Measurements from ENCODE around the gene ZWILCH. TPM values are rescaled to one million over a fixed set of nuclear protein-coding genes. Genes with fewer than 3 reads are reported as not detected.

ZWILCH gene
- total RNA-seq, 1 donor from 2014 or later: 15.5 TPM

DNA sequence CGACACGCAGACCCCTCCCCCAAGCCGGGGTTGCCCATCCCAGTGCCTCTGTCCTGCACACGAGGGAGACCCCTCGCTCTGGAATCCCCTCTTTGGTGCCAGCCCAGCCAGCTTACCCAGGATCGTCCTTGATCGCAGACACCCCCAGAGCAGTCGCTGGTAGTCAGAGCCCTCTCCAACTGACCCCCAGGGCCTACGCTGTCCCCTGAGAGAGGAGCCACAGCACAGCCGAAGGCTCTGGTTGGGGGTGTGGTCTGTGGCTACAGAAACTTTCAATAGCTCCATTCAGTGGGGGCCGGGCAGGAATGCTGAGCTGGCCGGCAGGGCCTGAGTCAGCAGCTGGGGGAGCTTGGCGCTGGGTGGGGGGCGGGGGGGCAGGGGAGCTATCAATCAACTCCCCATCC, 60.6 kb downstream of the ZWILCH start, which contains the start of gene LCTL:
TSS of gene LCTL (minus strand) at position 258 of the 404 bp plus-strand sequence. CDS start 633 bp downstream, outside the sequence.
- Histone ChIP-seq H3K27me3 (ENCODE audit: insufficient read depth, low read length) (no peaks in the 10 kb centered on the region), H2AFZ (ENCODE audit: low read depth, low read length) (peak within 1 kb of the TSS; percentile 85), H3K4me2 (ENCODE audit: low read length) (peak within 1 kb of the TSS; percentile 94), H3K36me3 (ENCODE audit: insufficient read depth, low read length) (no peaks in the 10 kb centered on the region), H3K9me3 (ENCODE audit: insufficient read depth, low read depth, low read length) (no peaks in the 10 kb centered on the region), H3K79me2 (ENCODE audit: insufficient read depth, low read length) (no peaks in the 10 kb centered on the region), H3K4me3 (ENCODE audit: insufficient read depth, low read depth, low read length) (peak within 1 kb of the TSS; percentile 53), H4K20me1 (ENCODE audit: insufficient read depth, low read length) (no peaks in the 10 kb centered on the region), H3K9ac (ENCODE audit: low read length) (peak within 1 kb of the TSS; percentile 77), H3K4me1 (ENCODE audit: insufficient read depth, low read length) (peaks cover 22% of the 10 kb centered on the region), H3K27ac (ENCODE audit: low read depth, low read length) (peak within 1 kb of the TSS; percentile 60)
- Mint-ChIP-seq H3K4me1 (ENCODE audit: low read depth, unreplicated experiment) (peaks cover 23% of the 10 kb centered on the region), H3K4me3 (ENCODE audit: unreplicated experiment) (peak within 1 kb of the TSS; percentile 80), H3K27ac (ENCODE audit: unreplicated experiment) (peak within 1 kb of the TSS; percentile 94), H3K36me3 (ENCODE audit: low read depth, unreplicated experiment) (peaks cover 11% of the 10 kb centered on the region), H3K9me3 (ENCODE audit: unreplicated experiment) (peaks cover 4% of the 10 kb centered on the region), H3K27me3 (ENCODE audit: low read depth, unreplicated experiment) (no peaks in the 10 kb centered on the region)
- peak; percentile 74 for DNase-seq (ENCODE audit: low read depth)
- FAIRE-seq: no peak
- TF ChIP-seq EZH2 (IDR thresholded peaks at IDR 0.05; ENCODE audit: insufficient read depth, low read length): no peak
- TF ChIP-seq, protein P1, sequence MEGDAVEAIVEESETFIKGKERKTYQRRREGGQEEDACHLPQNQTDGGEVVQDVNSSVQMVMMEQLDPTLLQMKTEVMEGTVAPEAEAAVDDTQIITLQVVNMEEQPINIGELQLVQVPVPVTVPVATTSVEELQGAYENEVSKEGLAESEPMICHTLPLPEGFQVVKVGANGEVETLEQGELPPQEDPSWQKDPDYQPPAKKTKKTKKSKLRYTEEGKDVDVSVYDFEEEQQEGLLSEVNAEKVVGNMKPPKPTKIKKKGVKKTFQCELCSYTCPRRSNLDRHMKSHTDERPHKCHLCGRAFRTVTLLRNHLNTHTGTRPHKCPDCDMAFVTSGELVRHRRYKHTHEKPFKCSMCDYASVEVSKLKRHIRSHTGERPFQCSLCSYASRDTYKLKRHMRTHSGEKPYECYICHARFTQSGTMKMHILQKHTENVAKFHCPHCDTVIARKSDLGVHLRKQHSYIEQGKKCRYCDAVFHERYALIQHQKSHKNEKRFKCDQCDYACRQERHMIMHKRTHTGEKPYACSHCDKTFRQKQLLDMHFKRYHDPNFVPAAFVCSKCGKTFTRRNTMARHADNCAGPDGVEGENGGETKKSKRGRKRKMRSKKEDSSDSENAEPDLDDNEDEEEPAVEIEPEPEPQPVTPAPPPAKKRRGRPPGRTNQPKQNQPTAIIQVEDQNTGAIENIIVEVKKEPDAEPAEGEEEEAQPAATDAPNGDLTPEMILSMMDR (IDR thresholded peaks at IDR 0.05; ENCODE audit: insufficient read depth, low read depth, low read length): no peak

DNA sequence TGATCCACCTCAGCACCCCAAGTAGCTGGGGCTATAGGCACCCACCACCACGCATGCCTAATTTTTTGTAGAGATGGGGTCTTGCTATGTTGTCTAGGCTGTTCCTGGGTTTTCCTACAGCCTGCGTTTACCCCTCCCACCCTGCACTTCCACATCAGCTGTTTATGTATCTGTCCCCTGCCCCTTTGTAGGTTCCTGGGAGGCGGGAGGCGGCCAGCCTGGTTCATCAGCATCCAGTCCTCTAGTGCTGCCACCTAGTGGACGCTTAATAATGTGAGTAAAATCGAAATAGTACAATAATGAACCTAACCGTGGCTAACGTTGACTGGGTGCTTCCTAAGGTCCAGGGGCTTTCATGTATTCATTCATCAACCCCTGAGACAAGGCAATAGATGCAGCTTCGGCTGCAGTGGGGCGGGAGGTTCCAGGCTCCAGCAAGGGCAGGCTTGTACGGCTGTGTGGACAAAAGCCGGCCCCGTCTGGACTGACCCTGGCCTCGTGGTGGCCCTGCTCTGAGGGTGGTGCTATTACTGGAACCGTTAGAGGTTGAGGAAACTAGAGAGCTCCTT, 61.9 kb downstream of the ZWILCH start:
- Histone ChIP-seq H3K27ac (ENCODE audit: low read depth, low read length) (no peak overlapping the region), H3K4me1 (ENCODE audit: insufficient read depth, low read length) (peaks cover 22% of the 10 kb centered on the region), H3K36me3 (ENCODE audit: insufficient read depth, low read length) (no peaks in the 10 kb centered on the region), H3K79me2 (ENCODE audit: insufficient read depth, low read length) (no peaks in the 10 kb centered on the region), H3K27me3 (ENCODE audit: insufficient read depth, low read length) (no peaks in the 10 kb centered on the region), H3K4me2 (ENCODE audit: low read length) (peak overlapping the region; percentile 57), H4K20me1 (ENCODE audit: insufficient read depth, low read length) (no peaks in the 10 kb centered on the region), H3K4me3 (ENCODE audit: insufficient read depth, low read depth, low read length) (no peak overlapping the region), H3K9ac (ENCODE audit: low read length) (no peak overlapping the region), H2AFZ (ENCODE audit: low read depth, low read length) (peak overlapping the region; percentile 85), H3K9me3 (ENCODE audit: insufficient read depth, low read depth, low read length) (no peaks in the 10 kb centered on the region)
- peak; percentile 50 for DNase-seq (ENCODE audit: low read depth)
- FAIRE-seq: peak; percentile 65
- peaks cover 4% of the 10 kb centered on the region for H3K9me3 Mint-ChIP-seq (ENCODE audit: unreplicated experiment)
- H3K4me1 Mint-ChIP-seq (ENCODE audit: low read depth, unreplicated experiment): peaks cover 23% of the 10 kb centered on the region
- H3K27me3 Mint-ChIP-seq (ENCODE audit: low read depth, unreplicated experiment): no peaks in the 10 kb centered on the region
- H3K27ac Mint-ChIP-seq (ENCODE audit: unreplicated experiment): no peak overlapping the region
- TF ChIP-seq, protein P1 (IDR thresholded peaks at IDR 0.05; ENCODE audit: insufficient read depth, low read depth, low read length): peak; percentile 59
- no peak for TF ChIP-seq EZH2 (IDR thresholded peaks at IDR 0.05; ENCODE audit: insufficient read depth, low read length)
- peaks cover 6% of the 10 kb centered on the region for H3K36me3 Mint-ChIP-seq (ENCODE audit: low read depth, unreplicated experiment)
- peak overlapping the region; percentile 64 for H3K4me3 Mint-ChIP-seq (ENCODE audit: unreplicated experiment)

DNA sequence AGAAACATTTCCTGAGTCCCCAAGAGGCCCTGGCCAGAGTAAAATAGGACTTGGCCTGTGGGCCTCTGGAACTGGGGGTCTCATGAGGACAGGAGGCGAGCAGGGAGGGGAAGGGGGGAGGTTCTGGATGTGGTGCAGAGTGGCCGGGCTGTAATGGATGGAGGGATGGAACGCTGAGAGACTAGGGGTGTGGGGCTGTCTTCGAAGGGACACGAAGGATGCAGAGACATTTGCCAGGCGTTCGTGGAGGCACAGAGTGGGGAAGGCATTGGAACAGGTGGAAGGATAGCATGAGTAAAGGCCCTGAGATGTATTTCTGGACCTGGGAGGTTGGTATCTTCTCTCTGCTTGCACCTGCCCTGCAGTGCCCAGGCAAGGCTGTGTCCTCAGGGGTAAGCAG, 62.8 kb downstream of the ZWILCH start:
- FAIRE-seq (no peak), DNase-seq (ENCODE audit: low read depth) (no peak)
- H3K4me1 Mint-ChIP-seq (ENCODE audit: low read depth, unreplicated experiment): peaks cover 23% of the 10 kb centered on the region
- Histone ChIP-seq H3K4me1 (ENCODE audit: insufficient read depth, low read length) (peaks cover 22% of the 10 kb centered on the region), H4K20me1 (ENCODE audit: insufficient read depth, low read length) (no peaks in the 10 kb centered on the region), H2AFZ (ENCODE audit: low read depth, low read length) (no peak overlapping the region), H3K27ac (ENCODE audit: low read depth, low read length) (no peak overlapping the region), H3K36me3 (ENCODE audit: insufficient read depth, low read length) (no peaks in the 10 kb centered on the region), H3K9me3 (ENCODE audit: insufficient read depth, low read depth, low read length) (no peaks in the 10 kb centered on the region), H3K79me2 (ENCODE audit: insufficient read depth, low read length) (no peaks in the 10 kb centered on the region), H3K27me3 (ENCODE audit: insufficient read depth, low read length) (no peaks in the 10 kb centered on the region), H3K4me3 (ENCODE audit: insufficient read depth, low read depth, low read length) (no peak overlapping the region), H3K9ac (ENCODE audit: low read length) (no peak overlapping the region), H3K4me2 (ENCODE audit: low read length) (no peak overlapping the region)
- no peak overlapping the region for H3K27ac Mint-ChIP-seq (ENCODE audit: unreplicated experiment)
- H3K4me3 Mint-ChIP-seq (ENCODE audit: unreplicated experiment): no peak overlapping the region
- no peaks in the 10 kb centered on the region for H3K27me3 Mint-ChIP-seq (ENCODE audit: low read depth, unreplicated experiment)
- H3K9me3 Mint-ChIP-seq (ENCODE audit: unreplicated experiment): peaks cover 3% of the 10 kb centered on the region
- TF ChIP-seq, protein P1 (IDR thresholded peaks at IDR 0.05; ENCODE audit: insufficient read depth, low read depth, low read length): no peak
- no peak for TF ChIP-seq EZH2 (IDR thresholded peaks at IDR 0.05; ENCODE audit: insufficient read depth, low read length)
- peaks cover 5% of the 10 kb centered on the region for H3K36me3 Mint-ChIP-seq (ENCODE audit: low read depth, unreplicated experiment)

Measured in astrocyte (in vitro differentiated cells and primary cell).